HG03575 (cell line): ENCODE data around the gene SMG6.

Source experiments
- ATAC-seq: cut with Tn5 transposase; IDR thresholded peaks from one replicate; pipeline ENCODE4 v1.9.1; 2021; ENCODE audit not compliant: unreplicated experiment, insufficient number of reproducible peaks, low FRiP score; ENCODE audit errors: extremely low read depth

Gene SMG6

GRCh38 chr17:2076087-2076984 is 227.2 kb downstream of the SMG6 start:
- ATAC-seq, result no peak

- no peak for ATAC-seq
Observed at GRCh38 chr17:2075336-2076086, 228.1 kb downstream of the SMG6 start.

DNA sequence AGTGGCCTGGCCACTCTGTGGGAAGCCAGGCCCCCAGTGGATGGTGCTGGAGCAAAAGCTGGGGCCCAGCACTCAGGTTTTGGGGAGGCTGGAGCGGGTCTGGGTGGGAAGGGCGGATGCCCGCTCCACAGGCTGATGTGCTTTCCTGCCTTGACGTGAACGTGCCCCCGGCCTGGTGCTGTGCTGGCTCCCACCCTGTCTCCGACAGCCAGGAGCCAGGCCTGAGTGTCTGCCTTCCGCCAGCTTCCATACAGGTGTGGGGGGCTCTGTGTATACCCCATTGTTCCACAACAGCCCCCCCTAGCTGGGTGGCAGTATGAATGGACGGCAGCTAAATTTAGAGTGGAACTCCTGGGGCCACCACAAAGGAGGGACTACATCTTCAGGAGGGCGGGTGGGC is 228.7 kb downstream of the SMG6 start:
- no peak for ATAC-seq

- no peak for ATAC-seq
Observed at GRCh38 chr17:2071455-2072281, 231.9 kb downstream of the SMG6 start.

DNA sequence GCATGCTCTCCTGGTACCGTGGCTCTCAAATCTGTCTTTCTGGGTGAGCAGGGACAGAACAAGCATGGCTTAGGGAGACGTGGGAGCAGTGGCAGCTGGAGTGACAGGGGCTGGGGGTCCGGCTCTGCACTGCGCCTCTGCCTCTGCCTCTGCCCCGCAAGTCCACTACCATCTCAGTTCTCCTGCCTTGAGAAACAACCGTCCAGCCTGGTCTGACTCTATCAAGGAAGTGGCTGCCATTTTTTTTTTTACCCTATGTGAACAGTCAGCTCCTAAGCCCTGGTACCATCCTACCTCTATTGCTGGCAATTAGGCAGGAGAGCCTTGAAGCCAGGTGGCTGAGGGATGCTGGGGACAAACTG is 232.6 kb downstream of the SMG6 start:
- peak; percentile 2 for ATAC-seq

GRCh38 chr17:2070241-2071023 is 233.2 kb downstream of the SMG6 start:
- ATAC-seq, result peak; percentile 70

DNA sequence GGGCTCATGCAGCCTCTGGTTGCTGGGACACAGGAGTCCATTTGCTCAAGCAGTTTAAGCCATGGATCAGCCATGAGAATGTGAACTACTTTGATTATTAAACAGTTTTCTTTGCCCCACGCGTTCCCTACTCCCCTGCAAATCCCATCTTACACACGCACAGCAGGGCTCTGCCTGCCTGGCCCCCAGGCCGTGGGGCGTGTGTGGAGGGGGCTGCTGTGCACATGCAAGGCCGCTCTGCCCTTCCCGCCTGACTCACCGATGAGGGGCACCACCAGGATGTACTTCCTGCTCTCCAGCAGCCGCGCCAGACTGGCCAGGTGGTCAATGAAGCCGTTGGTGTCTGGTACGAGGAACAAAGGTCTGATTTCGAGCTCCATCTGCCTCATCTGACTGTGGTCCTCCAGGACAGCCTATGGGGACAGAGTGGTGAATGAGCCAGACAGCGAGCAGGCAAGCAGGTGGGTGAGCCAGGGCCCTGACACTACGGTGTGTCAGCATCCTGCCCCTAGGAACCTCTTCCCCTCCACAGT is 235.0 kb downstream of the SMG6 start:
- ATAC-seq, result no peak

DNA sequence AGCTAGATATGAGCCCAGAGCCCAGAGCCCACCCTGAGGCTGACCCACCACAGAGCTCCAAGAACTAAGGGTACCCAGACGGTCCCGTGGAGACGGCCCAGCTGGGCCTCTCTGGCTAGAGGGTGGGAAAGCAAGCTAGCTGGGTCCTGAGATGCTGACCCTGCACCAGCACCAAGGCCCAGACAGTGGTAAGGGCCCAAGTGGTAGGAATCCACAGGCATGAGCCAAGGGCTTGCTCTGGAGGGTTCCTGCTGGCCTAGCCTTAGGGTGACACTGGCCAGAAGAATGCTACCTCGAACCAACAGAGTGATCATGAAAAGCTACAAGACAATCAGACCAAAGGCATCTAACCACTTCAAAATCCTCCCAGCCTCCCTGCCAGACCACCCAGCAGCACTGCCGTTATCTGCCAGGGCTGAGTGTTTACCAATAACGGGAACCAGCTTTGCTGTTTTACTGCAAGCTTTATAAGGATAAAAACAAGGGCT is 235.5 kb downstream of the SMG6 start:
- no peak for ATAC-seq

DNA sequence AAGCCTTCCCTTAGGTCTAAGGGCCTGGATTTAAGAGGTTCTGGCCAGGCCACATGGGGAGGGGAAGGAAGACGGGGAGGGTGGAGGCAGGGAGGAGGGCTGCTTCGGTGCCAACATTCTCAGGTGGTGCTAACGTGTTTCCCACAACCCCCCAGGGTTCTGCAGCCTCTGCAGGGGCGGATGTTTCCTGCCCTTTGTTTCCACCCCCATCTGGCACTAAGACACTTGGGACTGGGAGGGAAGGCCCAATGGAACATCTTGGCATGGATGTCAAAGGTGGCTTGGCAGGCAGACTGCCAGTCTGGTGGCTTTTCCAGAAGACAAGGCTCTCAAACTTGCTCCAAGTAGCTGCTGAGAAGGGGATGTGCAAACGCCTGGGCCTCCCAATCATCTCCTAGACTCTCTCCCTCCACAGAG is 236.0 kb downstream of the SMG6 start:
- no peak for ATAC-seq

GRCh38 chr17:2067048-2067561 is 236.5 kb downstream of the SMG6 start:
- no peak for ATAC-seq

- ATAC-seq, result no peak
Observed at GRCh38 chr17:2065949-2066400, 237.6 kb downstream of the SMG6 start.

DNA sequence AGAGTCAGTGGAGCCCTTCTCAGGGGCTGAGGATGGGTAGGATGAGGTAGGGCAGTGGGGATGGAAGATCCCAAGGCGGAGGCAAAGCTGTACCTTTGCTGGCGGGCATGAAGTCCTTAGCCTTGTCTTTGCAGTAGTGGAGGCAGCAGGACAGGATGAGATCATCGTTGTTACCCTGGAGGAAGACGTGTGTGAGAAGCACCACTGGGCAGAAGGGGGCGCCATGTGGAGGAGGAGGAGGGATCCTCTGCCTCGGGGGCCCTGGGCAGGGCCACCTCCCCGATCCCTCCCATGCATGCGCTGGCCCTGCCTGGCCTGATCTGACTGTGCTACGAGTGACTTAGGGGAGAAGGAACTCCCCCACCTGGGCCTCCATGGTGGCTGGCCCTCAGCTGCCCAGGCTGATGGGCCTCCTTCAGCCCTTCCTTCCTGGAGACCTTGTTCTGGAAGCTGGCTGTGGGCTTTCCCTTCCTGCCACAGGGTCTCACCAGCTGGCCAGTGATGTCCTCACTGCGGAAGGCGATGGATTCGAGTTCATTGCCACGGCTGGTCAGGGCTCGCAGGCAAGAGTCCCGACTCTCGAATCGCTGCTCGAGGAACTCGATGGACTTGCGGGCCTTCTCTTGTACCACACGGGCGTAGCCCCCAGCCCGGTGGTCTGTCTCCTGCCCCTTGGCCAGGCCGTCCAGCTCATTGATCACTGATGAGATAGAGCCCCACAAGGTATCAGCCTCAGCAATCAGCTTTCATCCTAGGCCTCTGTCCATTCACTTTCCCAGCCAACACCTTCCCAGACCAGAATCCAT is 238.4 kb downstream of the SMG6 start:
- no peak for ATAC-seq

DNA sequence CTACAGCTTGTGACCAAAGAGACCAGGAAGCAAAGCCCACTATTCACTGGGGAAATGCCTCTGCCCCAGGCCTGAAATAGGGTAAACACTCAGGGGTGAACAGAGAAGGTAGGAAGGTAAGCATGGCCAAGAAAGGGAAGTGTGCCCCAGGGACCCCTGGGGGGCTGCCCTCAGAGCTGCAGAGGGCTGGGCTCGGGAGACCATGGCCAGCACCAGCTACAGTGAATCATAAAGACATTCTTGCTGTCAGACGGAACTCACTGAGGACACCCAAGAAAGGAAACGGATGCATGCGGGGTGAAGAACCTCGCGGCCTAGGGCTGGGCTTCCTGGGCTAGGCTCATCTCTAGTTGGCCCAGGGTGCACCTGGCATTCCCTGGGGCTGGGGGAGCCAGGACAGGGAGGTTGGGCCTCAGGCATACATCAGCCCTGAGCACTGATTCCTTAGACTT is 239.0 kb downstream of the SMG6 start:
- ATAC-seq, result no peak

DNA sequence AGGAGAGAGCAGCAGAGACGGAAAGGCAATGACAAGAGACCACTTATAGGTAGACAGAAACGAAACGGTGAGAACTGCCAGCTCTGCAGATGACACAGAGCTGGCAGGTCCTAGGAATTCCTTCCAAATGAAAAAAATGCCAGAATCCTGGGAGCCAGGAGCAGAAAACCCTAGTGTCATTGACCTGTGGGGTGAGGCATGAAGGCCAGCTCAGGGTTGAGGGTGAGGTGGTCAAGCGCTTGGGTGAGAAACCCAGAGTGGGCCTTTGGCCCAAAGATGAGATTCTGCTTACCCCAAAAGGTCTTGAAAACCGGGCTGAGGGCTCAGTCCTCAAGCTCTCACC is 239.5 kb downstream of the SMG6 start:
- ATAC-seq, result no peak

DNA sequence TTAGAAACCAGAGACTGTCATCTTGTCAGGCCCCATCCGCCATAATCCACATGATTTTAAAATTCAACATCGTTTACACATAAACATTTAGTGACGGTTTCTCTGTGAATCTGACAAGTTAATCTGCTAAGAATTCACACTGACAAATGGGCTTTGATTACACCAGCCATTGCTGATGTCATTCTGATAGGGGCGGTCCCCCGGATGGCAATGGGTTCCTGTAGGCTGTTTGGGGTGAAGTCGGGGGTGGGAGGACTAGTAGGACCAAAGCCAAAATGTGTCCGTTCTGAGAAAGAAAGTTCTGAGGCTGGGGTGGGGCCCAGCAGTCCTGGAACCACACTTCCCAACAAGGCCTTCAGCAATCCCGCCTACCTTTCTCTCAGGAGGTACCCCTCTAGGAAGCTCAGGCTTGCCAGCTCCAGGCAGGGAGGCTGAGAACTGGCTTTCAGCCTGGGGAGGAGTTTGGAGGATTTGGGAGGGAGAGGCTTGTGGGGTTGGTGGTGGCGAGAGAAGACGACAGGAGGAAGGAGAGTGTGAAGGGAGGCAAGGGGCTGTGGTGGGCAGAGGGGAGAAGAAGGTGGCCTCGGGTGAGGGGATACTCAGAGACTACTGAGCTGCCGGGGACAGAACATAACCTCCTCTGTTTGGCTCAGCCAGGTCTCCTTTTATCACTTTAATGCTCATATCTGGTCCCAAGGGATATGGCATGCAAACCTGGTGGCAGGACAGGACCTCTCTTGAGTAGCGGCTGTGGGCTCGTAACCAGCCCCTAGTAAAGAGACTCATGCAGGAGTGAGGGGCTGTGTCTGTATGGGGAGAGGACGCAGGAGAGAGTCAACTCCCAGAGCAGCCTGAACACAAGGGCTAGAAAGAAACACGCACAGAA is 240.1 kb downstream of the SMG6 start:
- no peak for ATAC-seq

DNA sequence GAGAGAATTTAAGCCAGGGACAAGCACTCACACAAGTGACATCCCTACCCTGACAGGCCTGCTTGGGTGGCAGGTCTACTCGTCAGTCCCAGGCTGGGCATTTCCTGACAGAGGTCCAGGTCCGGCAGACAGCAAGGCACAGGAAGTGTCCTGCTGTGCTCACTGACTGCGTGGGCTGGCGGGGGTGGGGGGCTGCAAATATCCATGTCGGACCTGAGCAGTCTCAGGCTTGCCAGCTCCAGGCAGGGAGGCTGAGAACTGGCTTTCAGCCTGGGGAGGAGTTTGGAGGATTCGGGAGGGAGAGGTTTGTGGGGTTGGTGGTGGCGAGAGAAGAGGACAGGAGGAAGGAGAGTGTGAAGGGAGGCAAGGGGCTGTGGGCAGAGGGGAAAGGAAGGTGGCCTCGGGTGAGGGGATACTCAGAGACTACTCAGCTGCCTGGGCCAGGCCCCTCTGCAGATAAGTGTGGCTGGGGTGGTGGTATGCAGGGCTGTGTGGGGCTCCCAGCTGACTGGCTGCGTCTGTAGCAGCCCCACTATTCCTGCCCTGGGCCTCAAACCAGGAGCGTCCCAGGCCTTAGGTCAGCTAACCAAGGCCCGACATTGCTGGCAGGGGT is 240.9 kb downstream of the SMG6 start:
- no peak for ATAC-seq
